ENCODE results near the gene ZNF317.
"Not testable (repeated sequence)": the region's sequence is repeated elsewhere in the genome, so short reads cannot be mapped to it uniquely, and the experiment has no call there.

ZNF317 gene

GRCh38 chr19:9178901-9179300 is 38.7 kb downstream of the ZNF317 start, which contains the start of gene OR7D2:
TSS of gene OR7D2 (plus strand) at chr19:9178979. CDS start at chr19:9185782, 6,803 bp downstream.
- DNase-seq, result no peak

GRCh38 chr19:9183000-9183399 is 42.8 kb downstream of the ZNF317 start:
- no peak for DNase-seq

- no peak for DNase-seq
Observed at GRCh38 chr19:9187191-9187590, 47.0 kb downstream of the ZNF317 start.

- no peak for DNase-seq
Observed at GRCh38 chr19:9189535-9189934, 49.3 kb downstream of the ZNF317 start.

- DNase-seq, result not testable (repeated sequence)
Observed at GRCh38 chr19:9198044-9198443, 57.8 kb downstream of the ZNF317 start.

- DNase-seq, result peak; percentile 58
Observed at GRCh38 chr19:9205501-9206113, 65.4 kb downstream of the ZNF317 start.

Measured in fibroblast of skin of right biceps (primary cell).